DND-41 (cell line): ENCODE measurements around the gene FURIN.

ENCODE experiments used
- CTCF ChIP-seq: IDR thresholded peaks from 2 replicates; pipeline ENCODE4 v1.5.1; 2012; ENCODE audit warnings: borderline replicate concordance, low read length, moderate library complexity, mild to moderate bottlenecking; ENCODE audit not compliant: poor library complexity, severe bottlenecking; ENCODE audit errors: extremely low read depth
- EZH2 ChIP-seq: IDR thresholded peaks from 3 replicates; pipeline ENCODE4 v1.6.1; 2012; ENCODE audit warnings: borderline replicate concordance, low read depth, mild to moderate bottlenecking, moderate library complexity, low read length, inconsistent platforms; ENCODE audit not compliant: severe bottlenecking

GRCh38 chr15:90862487-90862886, 5.9 kb upstream of the FURIN start:
- TF ChIP-seq CTCF (no peak), EZH2 (no peak)
